ENCODE data around the gene PEDS1.

DNA sequence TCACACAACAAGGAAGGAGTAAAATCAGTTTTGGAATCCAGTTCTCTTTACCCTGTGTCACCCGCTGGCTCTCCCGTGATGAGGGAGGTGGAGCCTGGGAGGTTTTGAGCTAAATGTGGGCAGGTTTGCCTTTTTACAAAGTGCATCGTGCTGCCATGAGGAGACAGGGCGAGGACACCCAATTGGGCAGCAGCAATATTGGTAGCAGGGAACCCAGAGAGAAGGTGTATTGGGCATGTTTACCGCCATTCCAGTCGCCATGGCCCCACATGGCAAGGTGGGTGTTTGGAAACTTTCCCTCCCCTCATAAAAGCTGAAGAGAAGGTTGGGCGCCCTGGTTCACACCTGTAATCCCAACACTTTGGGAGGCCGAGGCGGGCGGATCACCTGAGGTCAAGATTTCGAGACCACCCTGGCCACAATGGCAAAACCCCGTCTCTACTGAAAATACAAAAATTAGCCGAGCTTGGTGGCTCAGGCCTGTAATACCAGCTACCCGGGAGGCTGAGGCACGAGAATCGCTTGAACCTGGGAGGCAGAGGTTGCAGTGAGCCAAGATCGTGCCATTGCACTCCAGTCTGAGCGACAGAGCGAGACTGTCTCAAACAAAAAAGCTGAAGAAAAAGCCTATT is 37.0 kb downstream of the PEDS1 start:
- TF ChIP-seq, protein P1, sequence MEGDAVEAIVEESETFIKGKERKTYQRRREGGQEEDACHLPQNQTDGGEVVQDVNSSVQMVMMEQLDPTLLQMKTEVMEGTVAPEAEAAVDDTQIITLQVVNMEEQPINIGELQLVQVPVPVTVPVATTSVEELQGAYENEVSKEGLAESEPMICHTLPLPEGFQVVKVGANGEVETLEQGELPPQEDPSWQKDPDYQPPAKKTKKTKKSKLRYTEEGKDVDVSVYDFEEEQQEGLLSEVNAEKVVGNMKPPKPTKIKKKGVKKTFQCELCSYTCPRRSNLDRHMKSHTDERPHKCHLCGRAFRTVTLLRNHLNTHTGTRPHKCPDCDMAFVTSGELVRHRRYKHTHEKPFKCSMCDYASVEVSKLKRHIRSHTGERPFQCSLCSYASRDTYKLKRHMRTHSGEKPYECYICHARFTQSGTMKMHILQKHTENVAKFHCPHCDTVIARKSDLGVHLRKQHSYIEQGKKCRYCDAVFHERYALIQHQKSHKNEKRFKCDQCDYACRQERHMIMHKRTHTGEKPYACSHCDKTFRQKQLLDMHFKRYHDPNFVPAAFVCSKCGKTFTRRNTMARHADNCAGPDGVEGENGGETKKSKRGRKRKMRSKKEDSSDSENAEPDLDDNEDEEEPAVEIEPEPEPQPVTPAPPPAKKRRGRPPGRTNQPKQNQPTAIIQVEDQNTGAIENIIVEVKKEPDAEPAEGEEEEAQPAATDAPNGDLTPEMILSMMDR (IDR thresholded peaks at IDR 0.05; ENCODE audit: poor library complexity, severe bottlenecking) = no peak
- TF ChIP-seq TAF1 (IDR thresholded peaks at IDR 0.05; ENCODE audit: low read depth) (no peak), REST (IDR thresholded peaks at IDR 0.05; ENCODE audit: borderline replicate concordance) (no peak)
